Measurements from ENCODE around the gene SGCD. TPM values are rescaled to one million over a fixed set of nuclear protein-coding genes. Genes with fewer than 3 reads are reported as not detected.

Gene SGCD
- total RNA-seq = 11.2 TPM in 2 replicates

DNA sequence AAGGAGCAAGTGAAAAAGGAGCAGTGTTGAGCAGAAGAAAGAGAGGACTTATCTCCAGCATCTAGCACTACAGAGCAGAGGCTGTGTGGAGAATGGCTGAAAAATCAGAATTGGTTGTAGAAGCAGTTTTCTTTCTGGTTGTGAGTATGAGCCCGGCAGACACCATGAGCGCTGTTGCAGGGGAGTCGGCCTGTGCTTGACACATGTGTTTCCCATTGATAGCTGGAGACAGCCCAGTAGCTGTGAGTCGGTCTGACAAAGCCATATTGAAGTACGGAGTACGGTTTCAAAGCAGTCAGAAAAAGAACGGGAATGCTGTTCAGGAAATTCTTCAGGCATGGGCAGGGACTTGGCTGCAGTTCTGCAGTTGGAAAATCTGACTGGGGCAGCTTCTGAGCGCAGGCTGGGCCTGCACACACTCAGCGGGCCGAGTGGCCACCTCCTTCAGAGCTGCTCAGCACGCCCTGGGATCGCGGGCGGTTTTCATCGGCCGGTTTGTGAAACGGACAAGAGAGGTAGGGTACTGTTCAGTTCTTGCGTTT, at the start of gene SGCD:
TSS of gene SGCD (plus strand) at position 447 of the 542 bp plus-strand sequence.

